H1 (cell line): ENCODE results near the gene RAB43. TPM values are rescaled to one million over a fixed set of nuclear protein-coding genes. Genes with fewer than 3 reads are reported as not detected.

Experiments used
- CTCF ChIA-PET: fragments of 300-600 bp; sonication (Branson Sonifier 250); formaldehyde crosslinking; loops from one replicate; lab custom pipeline; 2021; ENCODE audit not compliant: partially characterized antibody; lab: Charles Lee
- POLR2A ChIA-PET: fragments of 300-600 bp; sonication (Branson Sonifier 250); formaldehyde crosslinking; loops from one replicate; lab custom pipeline; 2021; ENCODE audit warnings: inconsistent platforms; ENCODE audit not compliant: partially characterized antibody; lab: Charles Lee
- DNase-seq, 2 experiments: peaks; one replicate each; pipeline versions ENCODE4 v3.0.0 to v3.0.0-alpha.2; 2010 to 2022; ENCODE audit warnings: low spot score in 2 of 2, low read depth in 1 of 2, mixed read lengths in 1 of 2
- FAIRE-seq: peaks from 2 replicates; lab custom pipeline; 2011; peaks lifted over from hg19 to GRCh38; lab: Jason Lieb, UNC
- H2AFZ ChIP-seq: 2 replicates; pipeline ENCODE4 v1.8.1; 2012; ENCODE audit warnings: low read length, inconsistent platforms
- H2AK5ac ChIP-seq: 2 replicates; pipeline ENCODE4 v1.6.1; 2013; ENCODE audit warnings: low read depth, low read length
- H2BK120ac ChIP-seq: replicated peaks from 2 replicates; pipeline ENCODE3; 2013; ENCODE audit warnings: low read depth, low read length, inconsistent platforms
- H2BK12ac ChIP-seq: 2 replicates; pipeline ENCODE4 v1.6.1; 2013; ENCODE audit warnings: low read depth, low read length
- H2BK15ac ChIP-seq: 2 replicates; pipeline ENCODE4 v1.6.1; 2013; ENCODE audit warnings: low read length
- H2BK20ac ChIP-seq: 2 replicates; pipeline ENCODE4 v1.6.1; 2013; ENCODE audit warnings: low read length
- H2BK5ac ChIP-seq: 2 replicates; pipeline ENCODE4 v1.6.1; 2013; ENCODE audit warnings: low read depth, low read length
- H3K14ac ChIP-seq: 2 replicates; pipeline ENCODE4 v1.6.1; 2013; ENCODE audit warnings: inconsistent platforms; ENCODE audit not compliant: insufficient read length
- H3K18ac ChIP-seq: 2 replicates; pipeline ENCODE4 v1.6.1; 2013; ENCODE audit warnings: low read length; ENCODE audit errors: extremely low read depth
- H3K23ac ChIP-seq: 2 replicates; pipeline ENCODE4 v1.6.1; 2013; ENCODE audit warnings: inconsistent platforms; ENCODE audit not compliant: insufficient read length
- H3K23me2 ChIP-seq: 2 replicates; pipeline ENCODE4 v1.6.1; 2013; ENCODE audit warnings: low read depth, low read length
- H3K27ac ChIP-seq: 2 replicates; pipeline ENCODE4 v1.6.1; 2011; ENCODE audit warnings: low read depth, low read length, inconsistent platforms
- H3K27me3 ChIP-seq, 4 experiments: replicated peaks in 1 of 4; 1 replicate in 1 of 4; 2 replicates in 3 of 4; pipeline versions ENCODE4 v1.6.1 to v1.8.1; 2011 to 2013; ENCODE audit warnings: low read length in 3 of 4, mild to moderate bottlenecking in 3 of 4, inconsistent platforms in 2 of 4, mixed read lengths in 2 of 4, moderate library complexity in 1 of 4; ENCODE audit not compliant: control insufficient read depth in 3 of 4, insufficient read depth in 3 of 4; ENCODE audit errors: extremely low read depth in 1 of 4
- H3K36me3 ChIP-seq, 4 experiments: 2 replicates each; pipeline versions ENCODE4 v1.6.1 to v1.8.1; 2011 to 2013; ENCODE audit warnings: mild to moderate bottlenecking in 4 of 4, low read length in 3 of 4, moderate library complexity in 2 of 4, control low read depth in 1 of 4, inconsistent platforms in 1 of 4; ENCODE audit not compliant: insufficient read depth in 4 of 4, control insufficient read depth in 2 of 4
- H3K4ac ChIP-seq: replicated peaks from 2 replicates; pipeline ENCODE3; 2013; ENCODE audit warnings: low read length, low read depth, mixed read lengths, inconsistent platforms; ENCODE audit not compliant: insufficient read length
- H3K4me1 ChIP-seq, 4 experiments: replicated peaks in 1 of 4; 1 replicate in 1 of 4; 2 replicates in 3 of 4; pipeline versions ENCODE4 v1.6.1 to v1.8.1; 2011 to 2013; ENCODE audit warnings: low read length in 3 of 4, inconsistent platforms in 2 of 4, mixed read lengths in 1 of 4; ENCODE audit not compliant: insufficient read depth in 4 of 4, control insufficient read depth in 3 of 4
- H3K4me2 ChIP-seq, 2 experiments: 2 replicates each; pipeline versions ENCODE4 v1.6.1 to v1.8.1; 2011 to 2013; ENCODE audit warnings: low read depth in 2 of 2, low read length in 2 of 2, control low read depth in 1 of 2, inconsistent platforms in 1 of 2, mild to moderate bottlenecking in 1 of 2; ENCODE audit not compliant: insufficient read depth in 1 of 2
- H3K4me3 ChIP-seq, 4 experiments: fragments of 200-600, 300-600 bp in 1 of 4; sonication (generic), shearing (Covaris generic), sonication (Bioruptor Twin) in 1 of 4; 2 replicates each; pipeline versions ENCODE4 v1.5.1 to v1.8.1; 2011 to 2016; ENCODE audit warnings: low read length in 4 of 4, low read depth in 3 of 4, control low read depth in 2 of 4, inconsistent platforms in 2 of 4, mild to moderate bottlenecking in 2 of 4, mixed read lengths in 1 of 4, moderate library complexity in 1 of 4; ENCODE audit not compliant: insufficient read depth in 2 of 4; ENCODE audit errors: extremely low read depth in 1 of 4
- H3K56ac ChIP-seq: replicated peaks from 2 replicates; pipeline ENCODE3; 2013; ENCODE audit warnings: low read depth, mild to moderate bottlenecking, mixed read lengths, low read length, inconsistent platforms; ENCODE audit not compliant: insufficient read length
- H3K79me1 ChIP-seq: 2 replicates; pipeline ENCODE4 v1.6.1; 2013; ENCODE audit warnings: low read depth, low read length, control low read depth
- H3K79me2 ChIP-seq, 2 experiments: 2 replicates each; pipeline versions ENCODE4 v1.6.1 to v1.8.1; 2012 to 2013; ENCODE audit warnings: low read length in 2 of 2, mild to moderate bottlenecking in 2 of 2, inconsistent platforms in 1 of 2; ENCODE audit not compliant: insufficient read depth in 2 of 2, control insufficient read depth in 1 of 2
- H3K9ac ChIP-seq, 4 experiments: replicated peaks in 1 of 4; 1 replicate in 1 of 4; 2 replicates in 3 of 4; pipeline versions ENCODE4 v1.6.1 to v1.8.1; 2011 to 2013; ENCODE audit warnings: low read depth in 3 of 4, low read length in 3 of 4, control low read depth in 2 of 4, mild to moderate bottlenecking in 2 of 4, moderate library complexity in 2 of 4, inconsistent platforms in 1 of 4; ENCODE audit errors: extremely low read depth in 1 of 4
- H3K9me3 ChIP-seq, 2 experiments: 2 replicates each; pipeline versions ENCODE4 v1.6.1 to v1.8.1; 2012 to 2013; ENCODE audit warnings: mild to moderate bottlenecking in 2 of 2, moderate library complexity in 2 of 2, control low read depth in 1 of 2, inconsistent platforms in 1 of 2, low read depth in 1 of 2, low read length in 1 of 2, mixed read lengths in 1 of 2; ENCODE audit not compliant: insufficient read depth in 2 of 2
- H4K20me1 ChIP-seq, 2 experiments: replicated peaks in 1 of 2; 2 replicates each; pipeline versions ENCODE3 to v1.8.1; 2011 to 2013; ENCODE audit warnings: inconsistent platforms in 2 of 2, low read length in 2 of 2, mild to moderate bottlenecking in 1 of 2; ENCODE audit not compliant: insufficient read depth in 2 of 2, control insufficient read depth in 1 of 2
- H4K5ac ChIP-seq: 2 replicates; pipeline ENCODE4 v1.6.1; 2013; ENCODE audit warnings: low read length, low read depth, mixed read lengths, inconsistent platforms; ENCODE audit not compliant: insufficient read length
- H4K8ac ChIP-seq: 2 replicates; pipeline ENCODE4 v1.8.0; 2013; ENCODE audit warnings: mild to moderate bottlenecking, moderate library complexity, low read length, inconsistent platforms; ENCODE audit not compliant: insufficient read depth; ENCODE audit errors: extremely low read depth
- H4K91ac ChIP-seq: replicated peaks from 2 replicates; pipeline ENCODE3; 2013; ENCODE audit warnings: low read length, mixed read lengths, inconsistent platforms; ENCODE audit not compliant: insufficient read length
- CHD2 ChIP-seq: IDR thresholded peaks from 2 replicates; pipeline ENCODE4 v1.6.1; 2012; ENCODE audit warnings: low read length, improper control_type of control experiment
- KDM5A ChIP-seq: fragments of 200-600 bp; IDR thresholded peaks from 2 replicates; pipeline ENCODE4 v1.7.1; 2012; ENCODE audit warnings: mild to moderate bottlenecking, low read length, inconsistent platforms, mixed read lengths
- WGBS, 2 experiments: shearing (Covaris generic) in 1 of 2; methylation state at CpG; one replicate each; pipeline versions ENCODE4 v1.1.6 to v1.1.7; 2013 to 2015; ENCODE audit warnings: low lambda C conversion rate in 2 of 2, mixed read lengths in 2 of 2, inconsistent platforms in 1 of 2, low coverage in 1 of 2, missing lambda C conversion rate in 1 of 2; ENCODE audit not compliant: insufficient replicate concordance in 2 of 2, insufficient coverage in 1 of 2, insufficient read length in 1 of 2; ENCODE audit errors: extremely low coverage in 1 of 2, missing lambda C conversion rate in 1 of 2; 5-methylcytosine and 5-hydroxymethylcytosine counted together
- polyA plus RNA-seq, 7 experiments: library from polyadenylated mRNA; depleted of rRNA in 3 of 7; stranded (reverse) in 5 of 7; unstranded in 2 of 7; fragments of >200 nt in 5 of 7; fragments of 200-250 nt in 2 of 7; gene quantifications; 1 replicate in 5 of 7; 2 replicates in 1 of 7; 4 replicates in 1 of 7; pipeline versions ENCODE4 v1.2.1 to v1.2.3, GENCODE V29; 2011 to 2013; ENCODE audit warnings: missing spikeins in 2 of 7, mixed read lengths in 2 of 7
- total RNA-seq: library from RNA; stranded (reverse); fragmentation: NEBNext Ultra II Directional; extraction: Animal tissue kit (Norgen Biotek cat#: 25700); gene quantifications from 2 replicates; pipeline ENCODE4 v1.2.1, GENCODE V29; 2021

The RAB43 gene
- total and polyA plus RNA-seq, 2 of the 8 experiments (the other 6 are each of a cell fraction or from before 2014, with no cell fraction given): 13.1 to 19.4 TPM

DNA sequence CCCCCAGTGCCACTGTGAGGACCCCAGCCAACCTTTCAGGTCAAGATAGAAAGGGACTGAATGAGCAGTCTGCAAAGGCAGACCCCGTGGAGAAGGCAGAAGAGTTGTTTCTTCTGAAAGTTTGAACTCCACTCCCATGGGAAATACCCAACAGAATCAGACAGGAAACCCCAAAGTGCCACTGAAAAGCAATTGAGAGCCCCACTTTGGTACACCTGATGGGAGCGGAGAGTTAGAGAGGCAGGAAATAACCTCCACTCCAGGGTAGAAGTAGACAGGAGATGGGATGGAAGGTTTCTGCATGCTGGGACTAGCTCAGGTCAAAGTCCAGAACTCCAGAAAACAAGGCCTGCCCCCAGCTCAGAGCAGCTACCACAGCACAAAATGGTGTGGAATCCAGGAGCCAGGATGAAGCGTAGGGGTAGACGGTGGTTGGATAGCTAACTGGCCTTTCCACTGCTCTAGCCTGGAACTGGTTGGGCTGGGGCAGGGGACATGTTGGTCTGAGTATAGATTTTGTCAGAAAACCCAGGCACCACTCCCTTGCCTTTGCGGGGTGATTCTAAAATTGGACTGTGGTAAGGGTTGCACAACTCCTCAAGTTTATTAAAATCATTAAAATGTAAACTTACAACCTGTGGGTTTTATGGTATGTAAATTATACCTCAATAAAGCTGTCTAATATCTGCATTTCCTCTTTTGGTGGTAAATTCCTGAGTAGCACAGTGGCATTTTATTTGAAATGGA, 1.9 kb upstream of the RAB43 start:
- no peak for DNase-seq
- no peak overlapping the region for H3K56ac ChIP-seq
- H4K8ac ChIP-seq: no peak overlapping the region; the same call in 1 of the 2 replicates
- H3K27me3 ChIP-seq: no peaks in the 10 kb centered on the region
- H3K23me2 ChIP-seq: peaks cover 12% of the 10 kb centered on the region
- H2BK20ac ChIP-seq: no peak overlapping the region
- no peaks in the 10 kb centered on the region for H3K9me3 ChIP-seq
- no peak overlapping the region for H2BK5ac ChIP-seq
- no peak overlapping the region for H2BK120ac ChIP-seq
- no peak overlapping the region for H3K4ac ChIP-seq
- ChIA-PET POLR2A (interaction anchor here (1.0 to 4.4 kb wide), 8 partner anchors 9 to 244 kb away, joined by 3 to 24 read pairs (median 5); partner anchors contain the start of genes ACAD9 and CNBP), CTCF (interaction anchor here (0.7 to 2.7 kb wide), 6 partner anchors 10 to 153 kb away, joined by 3 to 17 read pairs (median 5); no protein-coding TSS in a partner anchor)
- H4K5ac ChIP-seq: no peak overlapping the region
- 93% methylated on average over 5 of the region's 5 CpGs; no CpG with 5 or more reads in 1 of the 2 experiments for WGBS, 2 experiments
- no peak overlapping the region for H2BK12ac ChIP-seq
- H3K36me3 ChIP-seq: peaks cover 0 to 3% (median 0%) of the 10 kb centered on the region in 4 experiments; a peak in 1 of 8 replicates
- H3K79me1 ChIP-seq: peaks cover 5% of the 10 kb centered on the region; the same call in 1 of the 2 replicates
- H3K79me2 ChIP-seq: peaks cover 4 to 18% of the 10 kb centered on the region in 2 experiments; a peak in 2 of 4 replicates
- H2BK15ac ChIP-seq: 0 out of 2 replicates have a peak overlapping the region, but pooled peaks have one; percentile 53
- no peak overlapping the region for H3K23ac ChIP-seq
- FAIRE-seq: no peak
- H3K4me3 ChIP-seq: no peak overlapping the region
- H3K14ac ChIP-seq: no peak overlapping the region
- H3K18ac ChIP-seq: no peak overlapping the region
- no peak overlapping the region for H4K91ac ChIP-seq
- H3K9ac ChIP-seq: no peak overlapping the region
- peaks cover 9 to 15% (median 12%) of the 10 kb centered on the region in 4 experiments for H3K4me1 ChIP-seq
- no peak overlapping the region for H3K27ac ChIP-seq
- H2AK5ac ChIP-seq: 0 out of 2 replicates have a peak overlapping the region, but pooled peaks have one; percentile 53
- H2AFZ ChIP-seq: no peak overlapping the region
- peak overlapping the region in 1 of 2 experiments; percentile 64; a peak in 1 of 4 replicates for H3K4me2 ChIP-seq
- H4K20me1 ChIP-seq: no peaks in the 10 kb centered on the region
- no peak for TF ChIP-seq KDM5A
- TF ChIP-seq CHD2: no peak
